Upper lobe of right lung (tissue), 1 donor: Measurements from ENCODE around the gene CHD6. TPM values are rescaled to one million over a fixed set of nuclear protein-coding genes. Genes with fewer than 3 reads are reported as not detected.

ENCODE experiments used
- ATAC-seq: fragments of 200-7000 bp; cut with Tn5 transposase; one replicate; pipeline ENCODE4 v1.9.1; 2020; ENCODE audit warnings: mild to moderate bottlenecking, moderate library complexity
- DNase-seq: peaks from one replicate; pipeline ENCODE4 v3.0.0-alpha.2; 2020
- H3K27ac ChIP-seq: fragments of 200-600 bp; one replicate; pipeline ENCODE4 v1.8.0; 2022
- H3K27me3 ChIP-seq: fragments of 200-600 bp; one replicate; pipeline ENCODE4 v1.8.0; 2022; ENCODE audit warnings: mild to moderate bottlenecking
- H3K36me3 ChIP-seq: fragments of 200-600 bp; one replicate; pipeline ENCODE4 v1.8.0; 2022
- H3K4me1 ChIP-seq: fragments of 200-600 bp; one replicate; pipeline ENCODE4 v1.8.0; 2022
- H3K4me3 ChIP-seq: fragments of 200-600 bp; one replicate; pipeline ENCODE4 v1.8.0; 2022; ENCODE audit warnings: mild to moderate bottlenecking
- H3K9me3 ChIP-seq: fragments of 200-600 bp; one replicate; pipeline ENCODE4 v1.8.0; 2022
- CTCF ChIP-seq: fragments of 200-600 bp; IDR thresholded peaks from one replicate; pipeline ENCODE4 v1.8.0; 2022; ENCODE audit warnings: antibody characterized with exemption
- intact Hi-C: fragments of 100-400 bp; cut with DNase I; formaldehyde crosslinking; loops from one replicate; pipeline ENCODE4 v1.11.0; 2022
- total RNA-seq: library from RNA; stranded (reverse); fragmentation: NEBNext Ultra II Directional; extraction: Animal tissue kit (Norgen Biotek cat#: 25700); gene quantifications from one replicate; pipeline ENCODE4 v1.2.1, GENCODE V29; 2021
- donor health status: DM: no; HTN: yes; CAD: no; lungs with severe emphysema.

CHD6 gene
- total RNA-seq, 1 donor from 2014 or later = 42.3 TPM

GRCh38 chr20:41453010-41453950 is 164.9 kb downstream of the CHD6 start:
- no peaks in the 10 kb centered on the region for H3K4me1 ChIP-seq

DNA sequence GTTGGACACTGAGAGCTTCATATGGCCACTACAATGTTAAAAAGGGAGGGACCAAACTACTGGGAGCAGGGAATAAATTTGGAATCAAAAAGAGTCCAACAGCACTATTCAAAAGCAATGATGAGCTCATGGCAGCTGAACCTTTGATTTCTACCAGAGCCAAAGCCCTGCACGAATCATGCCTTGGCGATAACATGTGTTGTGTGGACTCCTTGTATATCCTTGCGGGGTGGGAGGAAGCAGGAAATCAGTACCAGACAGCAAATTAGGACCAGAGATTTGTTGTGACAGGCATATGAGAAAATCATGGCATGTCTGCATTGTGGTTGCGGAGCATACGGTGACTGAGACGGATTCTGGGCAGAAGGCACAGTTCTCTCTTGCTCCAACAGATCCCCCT is 166.0 kb downstream of the CHD6 start:
- Histone ChIP-seq H3K36me3 (peaks cover 88% of the 10 kb centered on the region), H3K27ac (no peak overlapping the region), H3K4me3 (no peak overlapping the region), H3K27me3 (no peaks in the 10 kb centered on the region), H3K4me1 (no peaks in the 10 kb centered on the region), H3K9me3 (no peaks in the 10 kb centered on the region)
- no peak for DNase-seq
- intact Hi-C loops = no loop called here
- no peak for ATAC-seq
- no peak for TF ChIP-seq CTCF

More at GRCh38 chr20:41453010-41453950, 164.9 kb downstream of the CHD6 start:
- Histone ChIP-seq H3K27ac (no peak overlapping the region), H3K4me3 (no peak overlapping the region), H3K27me3 (no peaks in the 10 kb centered on the region), H3K36me3 (peaks cover 82% of the 10 kb centered on the region), H3K9me3 (no peaks in the 10 kb centered on the region)
- no peak for DNase-seq
- ATAC-seq = no peak
- intact Hi-C loops = no loop called here
- no peak for TF ChIP-seq CTCF

DNA sequence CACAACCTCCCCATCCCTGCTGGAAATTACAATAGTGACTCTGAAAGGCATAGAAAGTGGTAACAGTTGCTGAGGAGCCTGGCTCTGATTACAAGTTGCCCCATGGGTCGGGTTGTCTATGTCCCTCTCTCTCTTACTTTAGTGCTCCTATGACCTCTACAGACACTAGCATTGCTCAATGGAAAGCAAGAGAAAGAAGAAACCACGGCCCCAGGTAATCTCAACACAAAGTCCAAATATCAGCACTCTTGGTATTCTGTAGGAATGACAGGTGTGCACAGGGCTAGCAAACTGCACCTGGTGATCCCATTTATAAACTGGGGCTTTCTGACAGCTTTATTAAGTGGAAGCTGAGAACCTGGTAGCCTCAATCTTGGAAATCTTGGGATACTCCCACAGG is 171.2 kb downstream of the CHD6 start:
- intact Hi-C loops = no loop called here
- H3K36me3 ChIP-seq = peaks cover 79% of the 10 kb centered on the region

DNA sequence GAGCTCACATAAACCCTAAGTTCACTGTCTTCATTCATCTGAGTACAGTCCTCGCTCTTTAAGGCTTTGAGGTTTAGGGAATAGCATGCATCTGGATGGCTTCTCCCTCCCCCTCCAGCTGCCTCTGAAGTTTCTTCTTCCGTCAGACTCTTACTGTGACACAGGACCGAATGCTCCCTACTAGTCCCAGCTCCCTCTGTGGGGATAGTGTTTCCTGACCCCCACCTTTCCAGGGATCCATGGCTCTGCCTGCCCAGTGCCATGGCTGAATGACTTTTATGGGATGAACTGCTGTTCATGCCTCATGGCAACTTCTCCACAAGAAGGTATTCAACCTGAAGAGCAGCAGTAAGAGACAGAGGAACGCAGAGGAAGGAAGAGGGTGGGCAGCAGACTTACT is 171.7 kb downstream of the CHD6 start:
- Histone ChIP-seq H3K4me3 (no peak overlapping the region), H3K36me3 (peaks cover 79% of the 10 kb centered on the region), H3K4me1 (no peaks in the 10 kb centered on the region), H3K27me3 (no peaks in the 10 kb centered on the region), H3K27ac (no peak overlapping the region), H3K9me3 (no peaks in the 10 kb centered on the region)
- no peak for ATAC-seq
- intact Hi-C loops = no loop called here
- DNase-seq = no peak
- TF ChIP-seq CTCF = no peak

More for the DNA sequence above, 171.2 kb downstream of the CHD6 start:
- Histone ChIP-seq H3K27me3 (no peaks in the 10 kb centered on the region), H3K4me1 (no peaks in the 10 kb centered on the region), H3K27ac (no peak overlapping the region), H3K4me3 (no peak overlapping the region), H3K9me3 (no peaks in the 10 kb centered on the region)
- TF ChIP-seq CTCF = no peak
- no peak for DNase-seq
- ATAC-seq = no peak

GRCh38 chr20:41444821-41445220 is 173.4 kb downstream of the CHD6 start:
- no peak overlapping the region for H3K27ac ChIP-seq
- H3K36me3 ChIP-seq = peaks cover 78% of the 10 kb centered on the region
- no peaks in the 10 kb centered on the region for H3K27me3 ChIP-seq
- H3K4me3 ChIP-seq = no peak overlapping the region
- H3K9me3 ChIP-seq = no peaks in the 10 kb centered on the region
- no peak for TF ChIP-seq CTCF
- DNase-seq (no peak), ATAC-seq (no peak)
- no peaks in the 10 kb centered on the region for H3K4me1 ChIP-seq
- intact Hi-C loops = no loop called here
